ENCODE results near the gene DTD1. TPM values are rescaled to one million over a fixed set of nuclear protein-coding genes. Genes with fewer than 3 reads are reported as not detected.

The DTD1 gene
- total RNA-seq, 1 experiment from 2014 or later, result 62.8 TPM

DNA sequence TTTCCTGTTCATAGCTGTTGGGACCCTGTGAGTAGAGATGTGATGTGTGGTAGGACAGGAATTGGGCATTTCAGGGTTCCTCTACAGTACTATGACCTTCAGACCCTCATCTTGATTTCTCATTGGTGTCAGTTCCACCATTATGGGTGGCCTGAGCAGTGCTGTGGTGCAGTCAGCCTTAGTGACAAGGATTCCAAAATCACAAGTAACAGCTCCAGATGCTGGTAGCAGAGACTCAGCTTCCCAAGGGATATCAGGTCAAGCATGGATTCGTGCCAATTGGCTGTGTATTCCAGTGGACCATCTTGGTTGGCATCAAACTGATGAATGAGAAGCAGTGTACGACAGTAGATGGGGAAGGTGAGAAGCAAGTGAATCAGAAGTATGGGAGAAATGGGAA is 16.8 kb upstream of the DTD1 start:
- H3F3A ChIP-seq (ENCODE audit: insufficient read depth, low read depth), result peaks cover 8% of the 10 kb centered on the region; the same call in 1 of the 2 replicates
- no peak overlapping the region for H3K4me2 ChIP-seq
- H3K9me2 ChIP-seq (ENCODE audit: insufficient read depth), result no peaks in the 10 kb centered on the region
- H3K4me3 ChIP-seq, result no peak overlapping the region
- no peaks in the 10 kb centered on the region for H3K27me3 ChIP-seq (ENCODE audit: insufficient read depth, low read depth)
- DNase-seq, result no peak
- intact Hi-C loops (cut with micrococcal nuclease; ENCODE audit: unreplicated experiment), result no loop called here
- H3K36me3 ChIP-seq (ENCODE audit: low read depth), result peaks cover 6% of the 10 kb centered on the region
- H3K79me2 ChIP-seq (ENCODE audit: low read depth), result peaks cover 18% of the 10 kb centered on the region
- ChIA-PET POLR2A (ENCODE audit: unreplicated experiment) (no interaction called here), CTCF (no interaction called here)
- H3K27ac ChIP-seq, result no peak overlapping the region
- no peaks in the 10 kb centered on the region for H4K20me1 ChIP-seq (ENCODE audit: insufficient read depth)
- no TSS peak for BruUV-seq (replicated peaks)
- H3K4me1 ChIP-seq (replicated peaks; ENCODE audit: insufficient read depth), result 0 out of 2 replicates have a peak, but pooled peaks cover 7% of the 10 kb centered on the region
- H3K9me3 ChIP-seq (ENCODE audit: insufficient read depth, low read depth), result no peaks in the 10 kb centered on the region
- TF ChIP-seq, protein P1, sequence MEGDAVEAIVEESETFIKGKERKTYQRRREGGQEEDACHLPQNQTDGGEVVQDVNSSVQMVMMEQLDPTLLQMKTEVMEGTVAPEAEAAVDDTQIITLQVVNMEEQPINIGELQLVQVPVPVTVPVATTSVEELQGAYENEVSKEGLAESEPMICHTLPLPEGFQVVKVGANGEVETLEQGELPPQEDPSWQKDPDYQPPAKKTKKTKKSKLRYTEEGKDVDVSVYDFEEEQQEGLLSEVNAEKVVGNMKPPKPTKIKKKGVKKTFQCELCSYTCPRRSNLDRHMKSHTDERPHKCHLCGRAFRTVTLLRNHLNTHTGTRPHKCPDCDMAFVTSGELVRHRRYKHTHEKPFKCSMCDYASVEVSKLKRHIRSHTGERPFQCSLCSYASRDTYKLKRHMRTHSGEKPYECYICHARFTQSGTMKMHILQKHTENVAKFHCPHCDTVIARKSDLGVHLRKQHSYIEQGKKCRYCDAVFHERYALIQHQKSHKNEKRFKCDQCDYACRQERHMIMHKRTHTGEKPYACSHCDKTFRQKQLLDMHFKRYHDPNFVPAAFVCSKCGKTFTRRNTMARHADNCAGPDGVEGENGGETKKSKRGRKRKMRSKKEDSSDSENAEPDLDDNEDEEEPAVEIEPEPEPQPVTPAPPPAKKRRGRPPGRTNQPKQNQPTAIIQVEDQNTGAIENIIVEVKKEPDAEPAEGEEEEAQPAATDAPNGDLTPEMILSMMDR (conservative IDR thresholded peaks at IDR 0.05), result no peak
- no peak for TF ChIP-seq EZH2 (IDR thresholded peaks at IDR 0.05; ENCODE audit: low read depth)
- H2AFZ ChIP-seq, result no peak overlapping the region

- DNase-seq, result no peak
- Histone ChIP-seq H3K4me3 (no peak overlapping the region), H3K27ac (no peak overlapping the region), H3K36me3 (ENCODE audit: low read depth) (peaks cover 6% of the 10 kb centered on the region), H2AFZ (no peak overlapping the region), H3F3A (ENCODE audit: insufficient read depth, low read depth) (peaks cover 4% of the 10 kb centered on the region; the same call in 1 of the 2 replicates), H3K27me3 (ENCODE audit: insufficient read depth, low read depth) (no peaks in the 10 kb centered on the region), H3K9me3 (ENCODE audit: insufficient read depth, low read depth) (no peaks in the 10 kb centered on the region), H4K20me1 (ENCODE audit: insufficient read depth) (no peaks in the 10 kb centered on the region), H3K4me2 (no peak overlapping the region), H3K4me1 (replicated peaks; ENCODE audit: insufficient read depth) (0 out of 2 replicates have a peak, but pooled peaks cover 1% of the 10 kb centered on the region), H3K9me2 (ENCODE audit: insufficient read depth) (no peaks in the 10 kb centered on the region), H3K79me2 (ENCODE audit: low read depth) (peaks cover 18% of the 10 kb centered on the region)
- intact Hi-C loops (cut with micrococcal nuclease; ENCODE audit: unreplicated experiment), result no loop called here
- ChIA-PET CTCF (no interaction called here), POLR2A (ENCODE audit: unreplicated experiment) (no interaction called here)
- no TSS peak for BruUV-seq (replicated peaks)
- TF ChIP-seq, protein P1 (conservative IDR thresholded peaks at IDR 0.05), result no peak
- TF ChIP-seq EZH2 (IDR thresholded peaks at IDR 0.05; ENCODE audit: low read depth), result no peak
Observed at GRCh38 chr20:18571578-18571977, 16.3 kb upstream of the DTD1 start.

- no peaks in the 10 kb centered on the region for H3K36me3 ChIP-seq (ENCODE audit: low read depth)
- POLR2A ChIA-PET (ENCODE audit: unreplicated experiment), result no interaction called here
- no peaks in the 10 kb centered on the region for H3F3A ChIP-seq (ENCODE audit: insufficient read depth, low read depth)
- intact Hi-C loops (cut with micrococcal nuclease; ENCODE audit: unreplicated experiment), result no loop called here
- TF ChIP-seq, protein P1 (conservative IDR thresholded peaks at IDR 0.05), result no peak
- no peak for TF ChIP-seq EZH2 (IDR thresholded peaks at IDR 0.05; ENCODE audit: low read depth)
- H4K20me1 ChIP-seq (ENCODE audit: insufficient read depth), result no peaks in the 10 kb centered on the region
- no peak for DNase-seq
- BruUV-seq (replicated peaks), result no TSS peak
- no peak overlapping the region for H3K4me2 ChIP-seq
- H3K9me2 ChIP-seq (ENCODE audit: insufficient read depth), result no peaks in the 10 kb centered on the region
- H3K27ac ChIP-seq, result no peak overlapping the region
- H3K9me3 ChIP-seq (ENCODE audit: insufficient read depth, low read depth), result no peaks in the 10 kb centered on the region
- no peak overlapping the region for H2AFZ ChIP-seq
- no peaks in the 10 kb centered on the region for H3K27me3 ChIP-seq (ENCODE audit: insufficient read depth, low read depth)
- H3K4me3 ChIP-seq, result no peak overlapping the region
- CTCF ChIA-PET, result no interaction called here
- no peaks in the 10 kb centered on the region for H3K4me1 ChIP-seq (replicated peaks; ENCODE audit: insufficient read depth)
- no peaks in the 10 kb centered on the region for H3K79me2 ChIP-seq (ENCODE audit: low read depth)
Observed at GRCh38 chr20:18577942-18578341, 9.9 kb upstream of the DTD1 start.

Measured in PC-9 (cell line).